Measurements from ENCODE around the gene BMPR1B.

The BMPR1B gene

DNA sequence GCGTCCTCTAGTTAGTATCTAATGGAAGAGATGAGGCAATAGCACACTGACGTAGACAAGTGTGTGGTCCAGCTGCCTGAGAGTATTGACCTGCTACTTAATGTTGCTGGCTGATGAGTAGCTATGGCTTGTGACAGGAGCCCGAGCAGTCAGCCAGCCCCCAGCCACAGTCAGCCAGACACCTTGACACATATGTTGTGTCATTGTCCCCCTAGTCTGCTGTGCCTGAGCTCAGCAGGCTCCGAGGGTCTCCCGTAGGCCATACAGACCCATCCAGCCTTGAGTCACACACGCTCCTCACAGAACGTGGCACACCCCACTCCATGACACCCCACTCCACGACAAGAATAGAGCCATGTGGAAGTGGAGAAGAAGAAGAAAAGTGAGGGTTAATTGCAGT is 428.9 kb downstream of the BMPR1B start:
- DNase-seq (ENCODE audit: low read depth in 2 of 2) = no peak

DNA sequence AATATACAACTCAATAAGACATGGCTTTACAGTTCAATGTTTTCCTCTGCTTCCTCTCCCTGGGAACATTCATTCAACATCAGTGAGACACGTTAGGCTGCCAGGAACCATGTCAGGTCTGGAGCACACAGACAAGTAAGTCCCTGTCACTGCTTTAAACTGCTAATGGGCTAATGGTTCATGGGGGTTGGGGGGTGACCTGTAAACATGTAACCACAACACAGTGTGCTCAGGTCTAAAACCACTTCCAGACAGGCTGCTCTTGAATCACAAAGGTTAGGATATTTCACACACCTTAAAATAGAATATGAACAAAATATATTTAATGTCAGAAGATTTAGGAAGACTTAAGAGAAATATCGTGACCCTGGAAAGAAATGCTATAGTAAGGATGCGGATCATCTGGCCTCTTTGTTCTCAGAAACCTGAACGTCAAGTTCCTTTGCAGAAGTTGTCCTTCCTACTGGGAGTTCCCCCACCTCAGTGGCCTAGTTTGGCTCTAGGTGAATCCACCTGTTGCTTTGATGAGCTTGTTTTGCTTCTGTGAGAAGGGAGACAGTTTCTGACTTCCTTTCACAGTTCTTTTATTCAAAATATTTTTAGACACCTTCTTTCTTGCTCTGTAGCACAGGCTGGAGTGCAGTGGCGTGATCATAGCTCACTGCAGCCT is 431.1 kb downstream of the BMPR1B start:
- DNase-seq (ENCODE audit: low read depth in 2 of 2) = no peak

DNA sequence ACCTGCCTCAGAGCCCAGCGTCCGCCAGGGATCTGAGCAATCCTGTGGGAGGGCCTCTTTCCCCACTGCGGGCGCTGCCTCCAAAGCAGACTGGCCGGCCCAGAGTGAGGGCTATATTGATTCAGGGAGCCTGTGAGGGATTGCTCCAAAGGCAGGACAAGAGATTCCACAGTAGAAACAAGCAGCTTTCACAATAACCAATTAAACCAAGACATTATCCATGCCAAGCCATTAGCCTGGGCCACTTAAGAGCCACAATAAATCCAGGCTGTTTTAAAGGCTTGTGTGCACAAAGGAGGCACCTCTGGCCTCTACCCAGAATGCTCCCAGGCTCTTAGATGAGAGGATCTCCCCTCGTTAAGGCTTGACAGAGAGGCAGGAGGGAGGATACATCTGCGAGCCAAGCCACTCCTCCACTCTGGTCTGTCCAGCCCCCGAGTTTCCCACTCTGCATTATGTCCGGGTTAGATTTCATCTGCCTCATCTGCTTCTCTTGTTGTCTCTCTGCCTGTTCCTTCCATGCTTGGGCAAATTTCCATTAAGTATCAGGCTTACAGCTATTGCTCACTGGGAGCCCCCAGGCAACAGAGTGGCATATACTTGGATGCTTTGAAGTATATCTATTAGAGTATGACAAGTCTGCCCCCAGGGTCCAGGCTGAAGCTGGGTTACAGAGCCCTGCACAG is 433.1 kb downstream of the BMPR1B start:
- no peak for DNase-seq (ENCODE audit: low read depth in 2 of 2)

DNA sequence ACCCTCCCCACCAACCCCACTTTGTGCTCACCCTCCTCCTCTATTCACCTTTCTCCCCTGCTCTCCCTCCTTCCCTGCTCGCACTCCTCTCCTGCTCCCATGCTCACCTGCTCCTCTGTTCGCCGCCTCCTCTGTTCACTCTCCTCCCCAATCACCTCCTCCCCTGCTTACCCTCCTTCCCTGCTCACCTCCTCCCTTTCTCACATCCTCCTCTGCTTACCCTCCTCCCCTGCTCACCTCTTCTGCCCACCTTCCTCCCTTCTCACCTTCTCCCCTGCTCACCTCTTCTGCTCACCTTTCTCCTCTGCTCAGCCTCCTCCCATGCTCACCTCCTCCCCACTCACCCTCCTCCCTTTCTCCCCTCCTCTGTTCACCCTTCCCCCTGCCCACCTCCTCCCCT is 433.8 kb downstream of the BMPR1B start:
- DNase-seq (ENCODE audit: low read depth in 2 of 2) = no peak

DNA sequence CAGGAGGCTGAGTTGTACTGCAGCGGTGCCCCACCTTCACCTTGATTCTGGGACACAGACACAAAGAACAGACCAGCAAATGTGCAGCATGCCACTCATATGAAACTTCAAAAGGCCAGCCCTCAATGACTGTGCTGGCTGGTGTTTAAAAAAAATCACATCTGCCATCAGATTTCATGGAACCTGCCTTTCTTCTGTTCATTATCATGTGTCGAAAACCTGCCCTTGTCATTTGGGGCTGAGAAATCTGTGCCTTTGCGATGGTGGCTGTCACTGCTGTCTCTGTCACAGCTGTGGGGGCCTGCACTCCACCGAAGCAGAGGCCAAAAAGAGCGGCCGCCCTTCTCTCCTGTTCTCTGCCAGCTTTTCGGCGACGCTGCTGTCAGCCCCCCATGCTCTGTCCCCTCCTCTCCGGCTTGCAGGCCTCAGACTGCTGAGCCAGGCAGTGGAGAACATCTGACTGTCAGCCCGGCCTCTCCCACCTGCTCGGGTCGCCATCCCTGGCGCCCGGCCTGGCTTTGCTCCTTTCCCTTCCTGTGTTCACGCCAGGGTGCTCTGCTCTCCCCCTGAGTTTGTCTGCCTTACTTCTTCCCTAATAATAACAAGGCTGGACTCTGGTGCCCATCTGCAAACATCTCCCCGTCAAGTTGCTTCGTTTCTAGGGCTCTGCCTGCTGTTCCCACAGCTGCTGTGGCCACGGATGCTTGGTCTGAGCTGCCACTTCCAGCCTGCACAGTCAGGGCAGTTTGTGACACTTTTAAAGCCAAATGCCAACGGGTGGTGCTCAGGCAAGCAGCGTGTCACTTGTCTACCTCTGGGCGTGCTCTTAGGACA is 435.9 kb downstream of the BMPR1B start:
- no peak for DNase-seq (ENCODE audit: low read depth in 2 of 2)

DNA sequence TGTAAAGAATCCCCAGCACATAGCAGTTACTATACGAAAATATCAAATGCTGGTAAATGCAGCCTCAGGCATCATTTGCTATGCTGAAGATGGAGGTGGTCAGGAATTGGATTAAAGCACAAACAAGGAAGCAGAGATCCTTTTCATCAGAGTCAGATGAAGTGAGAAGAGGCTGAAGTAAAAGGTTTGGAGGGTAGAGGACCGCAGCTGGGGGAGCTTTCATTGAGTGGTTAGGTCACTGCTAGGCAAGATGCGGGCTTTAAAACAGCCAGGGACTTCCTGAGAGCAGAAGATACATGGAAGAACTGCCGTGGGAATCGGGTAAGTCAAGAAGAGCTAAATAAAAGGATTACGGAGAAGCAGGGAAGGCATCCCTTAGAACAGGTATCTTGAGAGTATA is 439.6 kb downstream of the BMPR1B start:
- DNase-seq (ENCODE audit: low read depth in 2 of 2) = no peak

DNA sequence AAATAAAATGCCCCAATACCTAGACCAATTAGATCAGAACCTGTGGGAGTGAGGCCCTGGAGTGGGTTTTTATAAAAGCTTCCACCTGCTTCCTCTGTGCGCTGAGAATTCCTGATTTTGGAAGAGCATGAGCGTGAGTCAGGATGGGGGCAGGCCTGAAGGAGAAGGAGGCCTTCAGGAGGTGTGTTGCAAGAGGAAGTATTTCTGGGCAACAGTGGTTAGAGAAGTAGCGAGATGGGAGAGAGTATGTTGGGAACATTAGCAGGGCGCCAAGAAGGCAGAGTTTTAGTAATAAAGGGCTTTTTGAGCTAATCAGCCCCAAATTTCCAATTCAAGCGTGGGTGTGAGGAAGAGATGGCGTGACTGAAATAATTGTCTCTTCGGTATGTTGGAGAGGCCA is 441.2 kb downstream of the BMPR1B start:
- DNase-seq (ENCODE audit: low read depth in 2 of 2) = no peak

DNA sequence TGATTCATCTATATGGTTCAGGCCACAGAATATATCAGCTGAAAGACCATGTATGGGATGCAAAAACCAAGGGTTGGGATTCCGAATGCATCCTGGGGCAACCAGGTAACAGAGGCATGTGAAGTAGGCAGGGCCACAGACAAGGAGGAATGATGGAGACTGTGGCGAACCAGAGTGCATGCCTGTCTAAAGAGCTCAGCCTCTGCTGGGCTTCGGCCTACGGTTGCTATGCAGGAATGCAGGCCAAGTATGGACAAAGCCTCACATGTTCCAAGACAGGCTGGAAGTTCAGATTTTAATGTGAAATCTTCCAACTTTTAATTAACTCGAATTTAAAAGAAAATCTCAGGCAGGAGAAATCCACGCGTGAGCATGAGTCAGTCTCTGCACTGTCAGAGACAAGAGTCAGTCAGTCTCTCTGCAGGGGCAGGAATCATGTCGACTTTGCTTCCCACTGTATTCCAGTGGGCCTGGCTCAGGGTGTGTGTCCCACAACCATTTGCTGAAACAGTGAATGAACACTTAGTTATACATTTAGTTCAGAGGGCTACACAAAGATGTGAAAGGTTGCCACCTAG is 446.6 kb downstream of the BMPR1B start:
- no peak for DNase-seq (ENCODE audit: low read depth in 2 of 2)

DNA sequence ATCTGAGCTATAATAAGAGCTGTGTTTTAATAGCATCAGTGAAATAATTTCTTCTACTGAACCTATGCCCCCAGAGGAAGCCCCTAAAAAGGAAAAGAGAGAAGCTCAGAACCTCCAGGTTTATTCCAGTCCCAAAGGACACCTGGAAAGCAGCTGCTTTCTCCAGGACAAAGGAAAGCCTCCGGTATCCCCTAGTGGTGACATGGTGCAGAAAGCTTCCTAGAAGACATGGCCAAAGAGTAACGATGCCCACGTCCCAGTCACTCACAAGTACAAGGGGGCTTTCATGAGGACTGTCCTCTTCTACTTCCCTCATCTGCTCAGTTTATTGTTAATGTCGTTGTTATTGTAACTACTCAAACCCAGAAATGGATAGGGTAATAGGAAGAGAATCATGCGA is 447.1 kb downstream of the BMPR1B start:
- DNase-seq (ENCODE audit: low read depth in 2 of 2) = no peak
